GM06990 (cell line): ENCODE measurements around the gene RPS6KB1.

Experiments
- DNase-seq: peaks from one replicate; pipeline ENCODE4 v3.0.0-alpha.2; 2011; ENCODE audit not compliant: insufficient read length; ENCODE audit errors: extremely low read depth
- H3K27me3 ChIP-seq: replicated peaks from 2 replicates; pipeline ENCODE4 v1.6.0; 2011; ENCODE audit warnings: low read length; ENCODE audit not compliant: control insufficient read depth, insufficient read depth
- H3K36me3 ChIP-seq: 2 replicates; pipeline ENCODE4 v1.5.1; 2011; ENCODE audit warnings: low read length; ENCODE audit not compliant: control insufficient read depth, insufficient read depth
- H3K4me3 ChIP-seq: replicated peaks from 2 replicates; pipeline ENCODE4 v1.5.1; 2011; ENCODE audit warnings: low read depth, mild to moderate bottlenecking, control low read depth, low read length
- CTCF ChIP-seq: IDR thresholded peaks from 2 replicates; pipeline ENCODE4 v1.5.1; 2011; ENCODE audit warnings: low read length, control low read depth, mild to moderate bottlenecking, inconsistent platforms; ENCODE audit not compliant: insufficient read depth, poor library complexity, severe bottlenecking

RPS6KB1 gene

GRCh38 chr17:59877965-59878364 is 15.0 kb upstream of the RPS6KB1 start:
- no peak for TF ChIP-seq CTCF
- peaks cover 2% of the 10 kb centered on the region for H3K36me3 ChIP-seq
- no peak overlapping the region for H3K4me3 ChIP-seq
- no peaks in the 10 kb centered on the region for H3K27me3 ChIP-seq
- DNase-seq: no peak

GRCh38 chr17:59878624-59879023 is 14.3 kb upstream of the RPS6KB1 start:
- no peak for DNase-seq
- H3K27me3 ChIP-seq: no peaks in the 10 kb centered on the region
- H3K4me3 ChIP-seq: no peak overlapping the region
- peaks cover 2% of the 10 kb centered on the region for H3K36me3 ChIP-seq
- no peak for TF ChIP-seq CTCF

GRCh38 chr17:59884861-59885260 is 8.1 kb upstream of the RPS6KB1 start:
- Histone ChIP-seq H3K4me3 (no peak overlapping the region), H3K27me3 (no peaks in the 10 kb centered on the region), H3K36me3 (peaks cover 2% of the 10 kb centered on the region)
- no peak for TF ChIP-seq CTCF
- no peak for DNase-seq

- no peak for TF ChIP-seq CTCF
- peaks cover 2% of the 10 kb centered on the region for H3K36me3 ChIP-seq
These were observed 4.7 kb upstream of the RPS6KB1 start for GRCh38 chr17:59888145-59888750.

GRCh38 chr17:59890720-59891119 is 2.2 kb upstream of the RPS6KB1 start:
- no peaks in the 10 kb centered on the region for H3K27me3 ChIP-seq
- no peak for DNase-seq
- no peaks in the 10 kb centered on the region for H3K36me3 ChIP-seq
- TF ChIP-seq CTCF: no peak
- no peak overlapping the region for H3K4me3 ChIP-seq

More at GRCh38 chr17:59888145-59888750, 4.7 kb upstream of the RPS6KB1 start:
- DNase-seq: no peak
- Histone ChIP-seq H3K4me3 (no peak overlapping the region), H3K27me3 (no peaks in the 10 kb centered on the region)
